Right ventricle myocardium inferior (tissue), 1 donor: ENCODE results near the gene ANGPTL2. TPM values are rescaled to one million over a fixed set of nuclear protein-coding genes. Genes with fewer than 3 reads are reported as not detected.

Source experiments
- ATAC-seq: fragments of 200-7000 bp; cut with Tn5 transposase; one replicate; pipeline ENCODE4 v1.9.1; 2020; ENCODE audit warnings: mild to moderate bottlenecking, moderate library complexity
- DNase-seq: peaks from one replicate; pipeline ENCODE4 v3.0.0; 2021; ENCODE audit errors: missing footprints
- intact Hi-C: fragments of 100-400 bp; cut with DNase I; formaldehyde crosslinking; loops from one replicate; pipeline ENCODE4 v1.11.0; 2022
- total RNA-seq: library from RNA; stranded (reverse); fragmentation: NEBNext Ultra II Directional; extraction: Animal tissue kit (Norgen Biotek cat#: 25700); gene quantifications from one replicate; pipeline ENCODE4 v1.2.1, GENCODE V29; 2021
- donor health status: DM: no; HTN: yes; CAD: no; lungs with severe emphysema.

The ANGPTL2 gene
- total RNA-seq, 1 donor from 2014 or later = 37.1 TPM

DNA sequence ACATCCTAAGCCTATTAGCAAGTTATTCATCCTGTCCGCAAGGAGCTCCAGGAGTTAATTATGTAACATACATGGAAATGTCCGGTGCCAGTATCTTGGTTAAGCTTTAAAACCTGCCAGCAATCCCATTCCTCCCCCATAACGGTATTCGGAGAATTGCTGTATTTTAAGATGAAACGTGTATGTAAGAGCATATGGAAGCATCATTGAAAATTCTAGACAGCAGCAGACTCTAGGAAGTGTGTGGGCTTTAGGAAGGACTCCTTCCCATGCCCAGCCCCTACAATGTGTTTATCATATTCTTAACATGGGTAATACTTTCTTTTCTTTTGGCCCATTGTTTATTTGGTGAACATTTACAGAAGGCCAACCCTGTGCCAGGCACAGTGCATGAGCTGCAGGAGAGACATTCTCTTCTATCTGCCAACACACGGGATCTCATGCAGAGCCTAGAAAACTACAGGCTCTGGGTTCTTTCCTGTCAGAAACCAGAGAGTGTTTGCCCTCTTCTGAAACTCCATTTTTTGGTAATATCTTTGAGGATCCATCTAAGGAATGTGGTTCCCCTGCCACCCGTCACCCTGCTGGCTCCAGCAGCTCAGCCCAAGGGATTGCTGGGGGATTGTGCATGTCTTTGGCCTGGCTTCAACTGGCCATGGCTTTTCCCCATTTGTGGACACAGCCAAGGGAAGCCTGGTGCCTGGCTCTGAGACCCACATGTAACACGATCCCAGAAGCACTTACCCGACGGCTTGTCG, 15.1 kb downstream of the ANGPTL2 start:
- DNase-seq (no peak), ATAC-seq (no peak)
- intact Hi-C loops = no loop called here

DNA sequence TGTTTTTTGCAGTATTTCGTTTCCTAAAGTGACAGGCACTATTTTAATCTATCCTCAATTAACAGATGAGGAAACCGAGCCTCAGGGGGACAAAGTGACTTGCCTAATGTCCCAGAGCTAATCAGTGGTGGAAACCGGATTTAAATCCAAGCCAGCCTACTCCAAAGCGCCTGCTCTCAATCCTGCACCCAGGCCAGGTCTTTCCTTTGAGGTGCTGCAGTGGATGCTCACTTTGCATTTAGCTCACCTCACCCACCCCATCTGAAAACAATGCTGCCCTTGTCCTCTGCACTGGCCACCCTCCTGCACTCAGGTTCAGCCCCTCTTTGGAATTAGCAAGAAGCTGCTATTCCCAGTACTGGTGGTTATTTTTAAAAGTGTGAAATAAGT, 16.0 kb downstream of the ANGPTL2 start:
- ATAC-seq = no peak
- DNase-seq = no peak
- intact Hi-C loops = no loop called here

DNA sequence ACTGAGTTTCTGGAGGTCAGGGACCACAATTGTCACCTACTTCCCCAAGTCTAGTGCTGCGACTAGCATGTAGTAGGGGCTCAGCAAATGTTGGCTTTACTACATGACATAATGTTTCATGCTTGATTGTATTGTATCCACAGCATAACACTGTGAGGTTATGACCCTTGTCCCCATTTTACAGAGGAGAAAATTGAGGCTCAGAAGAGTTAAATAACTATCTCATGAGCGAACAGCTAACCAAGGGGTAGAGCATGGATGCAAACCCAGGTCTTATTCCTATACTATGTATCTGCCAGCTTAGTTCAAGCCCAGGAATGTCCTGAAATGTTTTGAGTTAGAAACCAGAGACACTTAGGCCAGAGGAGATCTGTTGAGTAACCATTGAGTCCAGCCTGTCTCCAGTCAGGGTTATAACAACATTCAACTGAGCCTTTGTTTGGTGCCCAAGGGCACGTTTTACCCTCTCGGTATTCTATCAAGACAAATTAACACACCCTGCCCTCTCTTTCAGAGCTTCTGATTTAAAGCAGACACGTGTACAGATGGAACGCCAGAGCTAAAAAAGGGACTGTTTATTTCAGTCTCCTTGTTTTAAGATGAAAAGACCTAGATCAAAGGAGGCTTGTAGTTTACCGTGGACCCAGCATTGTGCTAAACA, 16.5 kb downstream of the ANGPTL2 start:
- no peak for ATAC-seq
- intact Hi-C loops = no loop called here
- no peak for DNase-seq

DNA sequence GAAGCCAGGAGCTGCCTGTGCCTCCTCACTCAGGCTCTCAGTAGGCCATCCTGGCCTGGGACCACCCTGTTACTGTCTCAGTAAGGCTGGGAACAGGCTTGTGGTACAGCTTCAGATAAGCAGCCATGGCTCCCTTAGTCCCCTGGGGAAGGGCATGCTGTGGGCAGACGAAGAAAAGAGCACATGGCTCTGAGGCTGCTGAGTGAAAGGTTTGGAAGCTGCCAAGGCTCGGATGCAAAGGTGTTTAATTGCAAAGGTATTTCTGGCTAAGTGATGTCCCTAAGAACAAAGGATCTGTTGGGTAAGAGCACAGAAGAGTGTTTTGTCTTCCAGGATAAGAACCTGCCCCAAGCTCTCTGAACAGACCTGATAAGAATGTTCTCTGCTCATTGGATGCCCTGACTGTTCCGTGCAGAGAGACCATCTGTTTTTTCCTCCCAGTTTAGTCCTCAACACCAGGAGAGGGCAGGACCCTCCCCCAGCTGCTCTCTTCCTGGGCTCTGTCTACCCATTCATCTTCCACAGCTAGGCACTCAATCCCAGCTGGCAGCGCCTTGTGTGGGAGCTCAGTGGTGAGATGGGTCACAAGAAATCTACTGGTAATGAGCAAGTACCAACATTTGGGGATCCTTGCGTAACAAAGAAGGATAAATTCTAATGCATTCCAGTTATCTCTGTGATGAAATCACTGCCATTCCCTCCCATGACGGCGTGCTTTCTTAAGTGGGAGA, 17.7 kb downstream of the ANGPTL2 start:
- ATAC-seq (peak; percentile 74), DNase-seq (no peak)
- intact Hi-C loops = no loop called here

GRCh38 chr9:127102788-127103187, 19.6 kb downstream of the ANGPTL2 start:
- ATAC-seq = no peak
- intact Hi-C loops = no loop called here
- no peak for DNase-seq

DNA sequence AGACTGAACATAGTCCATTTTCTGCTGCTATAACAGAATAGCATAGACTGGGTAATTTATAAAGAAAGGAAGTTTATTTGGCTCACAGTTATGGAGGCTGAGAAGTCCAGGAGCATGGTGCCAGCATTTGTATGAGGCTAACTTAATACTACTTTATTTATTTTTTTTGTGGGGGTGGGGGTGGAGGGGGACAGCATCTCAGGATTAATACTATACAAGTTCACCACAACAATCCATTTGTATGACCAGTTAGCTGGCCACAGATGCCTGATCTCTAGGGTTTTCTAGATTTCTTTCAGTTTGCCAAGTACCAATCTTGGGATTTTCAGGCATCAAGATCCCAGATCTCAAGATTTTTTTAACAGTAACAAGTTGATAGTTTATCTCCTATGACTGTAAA, 20.3 kb downstream of the ANGPTL2 start:
- intact Hi-C loops = no loop called here
- DNase-seq (no peak), ATAC-seq (no peak)

GRCh38 chr9:127099664-127100063, 22.8 kb downstream of the ANGPTL2 start:
- no peak for DNase-seq
- ATAC-seq = no peak
- intact Hi-C loops = no loop called here

DNA sequence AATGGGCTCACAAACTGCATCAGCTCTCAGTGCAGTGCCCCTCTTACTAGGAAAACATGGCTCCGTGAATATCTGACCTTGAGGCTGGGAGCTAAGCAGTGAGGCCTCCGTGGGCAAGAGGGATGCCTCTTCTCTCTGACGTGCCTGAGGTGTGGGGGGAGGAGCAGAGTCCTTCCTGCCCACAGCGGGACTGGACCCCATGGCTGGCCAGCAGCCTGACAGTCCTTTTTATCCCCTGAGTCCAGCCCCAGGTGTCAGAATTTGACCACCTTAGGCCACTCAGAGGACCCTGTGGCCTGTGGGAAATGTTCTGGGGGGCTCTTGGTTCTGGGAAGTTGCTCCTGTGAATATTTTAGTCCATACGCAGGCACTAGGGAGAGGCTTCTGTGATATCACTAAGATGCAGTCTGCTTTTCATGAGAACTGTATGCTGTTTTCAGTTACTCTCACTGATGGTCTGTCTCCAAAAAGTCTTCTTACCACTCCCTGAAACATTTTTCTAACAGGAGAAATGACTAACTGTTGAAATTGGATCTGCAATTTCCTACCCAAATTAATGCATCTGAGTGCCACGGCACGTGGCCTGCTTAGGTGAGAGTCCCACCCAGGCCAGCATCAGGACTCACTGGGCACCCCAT, 23.4 kb downstream of the ANGPTL2 start:
- intact Hi-C loops = no loop called here
- DNase-seq (no peak), ATAC-seq (peak; percentile 30)

- ATAC-seq (no peak), DNase-seq (no peak)
- intact Hi-C loops = no loop called here
These were observed 24.8 kb downstream of the ANGPTL2 start for GRCh38 chr9:127097683-127098082.

DNA sequence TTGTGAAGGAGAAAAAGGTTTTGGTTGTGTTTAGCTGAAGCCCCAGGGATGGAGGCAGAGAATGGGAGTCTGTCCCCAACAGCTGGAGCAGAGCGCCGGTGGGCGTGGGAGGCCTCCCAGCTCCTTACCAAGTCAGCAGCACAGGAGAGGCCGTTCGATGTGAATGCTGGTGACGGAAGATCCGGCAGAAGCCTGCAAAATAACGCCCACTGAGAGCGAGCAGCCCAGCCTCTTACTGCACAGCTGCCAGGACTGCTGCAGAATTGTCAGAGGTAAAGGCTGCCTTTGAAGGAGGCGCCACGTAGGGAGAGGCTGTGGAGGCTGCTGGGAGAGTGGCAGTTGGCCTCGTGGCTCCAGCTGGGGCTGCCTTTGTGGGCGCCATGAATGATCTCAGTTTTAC, 26.2 kb downstream of the ANGPTL2 start:
- intact Hi-C loops = no loop called here
- no peak for DNase-seq
- peak; percentile 29 for ATAC-seq

- no peak for DNase-seq
- intact Hi-C loops = no loop called here
- no peak for ATAC-seq
These were observed 27.0 kb downstream of the ANGPTL2 start for GRCh38 chr9:127095411-127095810.

DNA sequence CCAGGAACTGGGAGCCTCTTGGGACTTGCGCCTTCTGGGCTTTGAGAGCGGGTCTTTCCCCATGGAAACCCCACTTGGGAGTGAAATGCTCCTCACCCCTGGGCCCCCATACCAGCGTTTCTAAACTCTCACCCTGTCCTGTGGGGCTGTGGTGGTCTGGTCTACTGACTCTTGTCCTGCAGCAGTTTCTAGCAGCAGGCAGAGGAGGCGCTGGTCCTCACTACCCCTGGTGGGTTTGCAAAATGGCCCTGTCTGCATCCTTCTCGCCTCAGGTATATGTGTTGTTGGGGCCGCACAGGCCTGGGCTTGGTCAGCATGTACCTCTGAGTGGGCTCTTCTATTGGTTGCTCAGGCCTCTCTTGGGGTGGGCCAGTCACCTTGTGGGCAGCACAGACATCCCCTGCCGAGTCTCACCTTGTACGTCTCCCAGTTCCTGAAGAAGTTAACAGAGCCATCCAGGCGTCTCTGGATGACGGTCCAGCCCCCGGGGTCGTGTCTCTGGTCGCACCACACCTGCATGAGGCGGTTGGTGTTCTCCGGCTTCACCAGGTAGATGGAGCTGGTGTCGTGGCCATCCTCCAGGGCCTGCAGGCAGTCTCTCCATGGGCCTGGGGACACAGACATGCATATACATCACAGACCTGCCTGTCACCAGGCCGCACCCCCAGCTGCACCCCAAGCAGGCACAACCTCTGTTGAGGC, 29.0 kb downstream of the ANGPTL2 start:
- DNase-seq = no peak
- intact Hi-C loops = no loop called here

GRCh38 chr9:127092041-127092608, 30.3 kb downstream of the ANGPTL2 start:
- intact Hi-C loops = no loop called here
- DNase-seq = no peak
- ATAC-seq = no peak

More for the DNA sequence above, 29.0 kb downstream of the ANGPTL2 start:
- ATAC-seq = no peak

- no peak for DNase-seq
- intact Hi-C loops = no loop called here
- ATAC-seq = no peak
These were observed 30.9 kb downstream of the ANGPTL2 start for GRCh38 chr9:127091526-127091925.

GRCh38 chr9:127090341-127090985, 32.0 kb downstream of the ANGPTL2 start:
- no peak for DNase-seq
- ATAC-seq = no peak
- intact Hi-C loops = no loop called here

DNA sequence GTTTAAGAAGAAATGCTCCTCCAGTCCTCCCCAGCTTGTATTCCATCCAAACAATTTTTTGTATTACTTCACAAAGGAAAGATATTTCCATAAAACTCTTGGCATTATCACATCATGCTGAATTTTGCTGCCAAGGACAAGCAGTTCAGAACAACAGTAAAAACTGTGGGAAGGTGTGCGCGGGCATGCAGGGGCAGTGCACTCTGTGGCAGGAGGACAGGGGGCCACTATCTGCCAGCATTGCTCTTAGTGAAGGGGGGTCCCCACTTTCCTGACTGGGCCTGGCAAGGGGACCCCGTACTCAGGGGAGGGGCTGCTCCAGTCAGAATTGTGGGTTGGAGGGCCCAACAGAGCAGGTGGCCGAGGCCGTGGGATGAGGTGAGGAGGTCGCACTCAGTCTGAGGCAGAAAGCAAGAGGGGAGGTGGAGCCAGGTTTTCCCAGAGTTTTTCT, 32.8 kb downstream of the ANGPTL2 start:
- no peak for ATAC-seq
- DNase-seq = no peak
- intact Hi-C loops = no loop called here

GRCh38 chr9:127088724-127089615, 33.5 kb downstream of the ANGPTL2 start:
- intact Hi-C loops = no loop called here
- ATAC-seq (no peak), DNase-seq (no peak)
